Stimulated activated CD4-positive, alpha-beta T cell treated with anti-CD3 and anti-CD28 coated beads, Interleukin-4, amount 100 ng/mL, for 48 hours (primary cell): ENCODE measurements around the gene PKNOX2.
A peak's percentile ranks its signal among the peaks of the same experiment; 100 is the strongest.

Source experiments
- DNase-seq, 2 donors: peaks; one replicate each; pipeline ENCODE4 v3.0.0-alpha.2; 2020; ENCODE audit warnings: low read depth in 2 of 2

The PKNOX2 gene

GRCh38 chr11:125338886-125339811, 174.6 kb downstream of the PKNOX2 start:
- DNase-seq: no peak

DNA sequence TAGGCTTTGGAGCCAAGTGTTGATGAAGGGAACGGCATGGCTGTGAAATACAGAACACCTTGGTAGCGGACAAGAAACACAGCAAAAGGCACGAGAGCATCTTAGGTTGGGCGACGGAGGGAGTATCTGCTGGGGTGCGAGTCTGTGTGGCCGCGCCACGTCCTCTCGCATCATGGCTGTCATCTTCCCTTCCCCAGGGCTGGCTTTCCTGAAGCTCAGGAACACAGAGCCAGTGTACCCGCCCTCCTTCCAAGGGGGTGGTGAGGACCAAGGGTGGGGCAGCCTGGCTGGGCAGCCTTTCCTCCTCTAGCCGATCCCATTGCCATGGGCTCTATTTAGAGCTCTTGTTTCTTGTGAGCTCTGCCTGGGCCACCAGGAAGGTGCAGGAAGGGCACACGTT, 177.1 kb downstream of the PKNOX2 start:
- DNase-seq: no peak

- DNase-seq: no peak
Observed at GRCh38 chr11:125342281-125342930, 177.9 kb downstream of the PKNOX2 start.

DNA sequence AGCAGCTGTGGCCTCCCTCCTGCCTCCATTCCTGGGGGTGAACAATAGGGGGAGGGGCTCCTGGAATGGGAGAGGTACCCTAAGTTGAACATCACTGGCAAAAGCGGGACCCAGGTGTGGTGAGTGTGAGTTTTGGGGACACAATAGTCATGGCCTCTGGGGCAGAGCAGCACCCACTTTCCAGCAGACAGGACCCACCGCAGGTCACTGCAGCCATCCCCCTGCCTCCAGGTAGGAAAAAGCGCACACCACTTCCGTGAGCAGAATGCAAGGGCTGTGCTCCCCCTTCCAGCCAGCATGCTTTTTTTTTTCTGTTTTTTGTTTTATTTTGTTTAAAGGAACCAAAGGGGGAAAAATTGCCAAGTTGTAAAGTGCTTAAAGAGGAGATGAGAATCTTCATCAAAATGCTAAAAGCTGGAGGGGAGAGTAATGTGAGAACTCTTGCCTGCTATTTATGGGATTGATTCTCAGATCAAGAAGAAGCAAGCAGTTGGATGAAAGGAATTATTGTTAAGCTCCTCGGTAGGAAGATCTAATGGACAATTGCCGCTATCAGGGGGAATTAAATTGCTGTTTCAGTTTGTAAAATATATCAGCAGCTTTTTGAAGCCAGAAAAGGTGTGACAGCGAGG, 178.7 kb downstream of the PKNOX2 start:
- DNase-seq: no peak

- no peak for DNase-seq
Observed at GRCh38 chr11:125343718-125344131, 179.2 kb downstream of the PKNOX2 start.

- DNase-seq: no peak
Observed at GRCh38 chr11:125344846-125345420, 180.4 kb downstream of the PKNOX2 start.

DNA sequence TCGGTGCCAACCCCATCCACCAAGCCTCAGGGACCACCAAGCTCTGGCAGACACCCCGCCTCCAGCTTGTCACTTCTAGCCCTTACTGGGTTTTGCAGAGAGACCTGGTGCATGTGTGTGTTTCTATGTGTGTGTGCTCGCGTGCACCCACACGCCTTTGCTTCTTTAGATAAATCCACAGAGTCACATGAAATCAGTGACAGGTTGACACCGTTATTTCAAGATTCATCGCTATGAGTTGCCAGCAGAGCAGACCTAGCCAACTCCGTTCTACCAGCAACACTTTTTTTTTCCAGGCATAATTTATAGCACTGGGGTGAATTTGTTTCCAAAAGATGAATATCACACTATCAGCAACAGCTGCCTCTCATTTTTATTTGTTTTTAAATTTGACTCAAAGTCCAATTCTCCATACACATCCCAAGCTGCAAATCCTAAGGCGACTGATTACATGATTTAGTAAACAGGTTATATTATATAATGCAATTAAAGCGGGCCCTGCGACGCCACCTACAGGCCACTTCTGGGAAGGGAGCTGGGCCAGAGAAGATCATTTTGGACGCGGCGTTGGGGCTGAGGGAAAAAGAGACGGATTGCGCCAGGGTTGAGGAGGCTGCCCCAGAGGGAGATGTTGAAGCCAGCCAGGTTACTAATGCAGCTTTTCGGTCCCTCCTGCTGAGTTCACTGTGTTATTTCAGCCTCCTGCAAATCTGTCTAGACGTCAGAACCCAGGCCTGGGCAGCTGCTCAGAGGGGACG, 181.0 kb downstream of the PKNOX2 start:
- peak; percentile 14 to 49 for DNase-seq

DNA sequence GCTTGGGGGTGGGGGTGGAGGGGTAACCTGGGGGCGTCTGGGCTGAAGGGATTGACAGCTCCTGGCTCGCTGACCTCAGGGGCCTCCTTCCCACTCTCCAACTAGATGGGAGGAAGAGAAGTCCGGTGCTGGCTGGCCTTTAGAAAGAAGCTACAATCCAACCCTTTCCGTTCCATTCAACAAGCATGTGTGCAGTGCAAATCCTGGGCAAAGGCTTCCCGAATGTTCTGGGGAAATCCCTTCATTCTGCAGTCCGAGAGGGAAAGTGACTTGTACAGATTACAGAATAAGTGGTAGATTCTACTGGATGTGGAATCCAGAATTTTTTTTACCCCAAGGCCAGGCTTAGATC, 181.6 kb downstream of the PKNOX2 start:
- no peak for DNase-seq

DNA sequence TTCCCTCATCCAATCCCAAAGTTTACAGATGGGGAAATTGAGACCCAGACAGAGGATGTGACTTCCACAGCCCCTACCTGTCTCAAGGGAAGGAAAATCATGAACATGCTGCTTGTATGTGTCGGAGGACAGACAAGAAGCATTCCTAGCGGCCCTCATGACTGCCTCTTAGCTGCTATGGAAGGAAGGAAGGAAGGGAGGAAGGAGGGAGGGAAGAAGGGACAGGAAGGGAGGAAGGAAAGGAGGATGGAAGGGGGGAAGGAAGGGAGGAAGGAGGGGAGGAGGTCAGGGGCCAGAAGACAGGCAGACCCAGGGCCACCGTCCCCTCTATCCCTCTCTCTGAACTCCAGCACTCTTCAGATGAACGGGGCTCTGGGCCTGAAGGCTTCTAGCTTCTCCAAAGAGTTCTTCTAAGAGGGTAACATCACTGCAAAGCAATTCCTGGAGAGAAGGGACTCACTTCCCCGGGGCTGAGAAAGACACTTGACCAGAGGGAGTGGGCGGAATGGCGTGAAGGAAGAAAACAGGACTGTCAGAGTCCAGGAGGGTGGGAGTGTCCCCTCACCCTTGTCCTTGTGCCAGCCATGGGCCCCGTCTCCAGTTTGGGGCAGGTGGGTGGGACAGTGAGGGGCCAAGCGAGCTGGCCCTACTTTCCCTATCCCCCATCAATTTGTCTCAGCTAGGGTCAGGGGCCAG, 182.2 kb downstream of the PKNOX2 start:
- DNase-seq: no peak

DNA sequence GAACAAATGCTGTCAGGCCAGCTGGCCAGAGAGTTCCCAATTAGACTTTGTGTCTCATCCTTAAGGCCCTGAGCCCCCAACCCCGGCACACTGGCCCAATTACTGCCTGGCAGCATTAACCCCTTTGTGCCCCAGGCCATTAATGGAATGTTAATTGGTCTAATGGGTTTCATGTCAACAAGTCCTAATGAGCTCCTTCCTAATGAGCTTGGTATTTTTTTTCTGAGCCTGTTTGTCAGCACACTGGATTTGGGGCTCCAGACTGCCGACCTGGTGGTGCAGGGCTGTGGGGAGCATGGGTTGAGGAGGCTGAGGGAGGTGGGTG, 182.7 kb downstream of the PKNOX2 start:
- no peak for DNase-seq

DNA sequence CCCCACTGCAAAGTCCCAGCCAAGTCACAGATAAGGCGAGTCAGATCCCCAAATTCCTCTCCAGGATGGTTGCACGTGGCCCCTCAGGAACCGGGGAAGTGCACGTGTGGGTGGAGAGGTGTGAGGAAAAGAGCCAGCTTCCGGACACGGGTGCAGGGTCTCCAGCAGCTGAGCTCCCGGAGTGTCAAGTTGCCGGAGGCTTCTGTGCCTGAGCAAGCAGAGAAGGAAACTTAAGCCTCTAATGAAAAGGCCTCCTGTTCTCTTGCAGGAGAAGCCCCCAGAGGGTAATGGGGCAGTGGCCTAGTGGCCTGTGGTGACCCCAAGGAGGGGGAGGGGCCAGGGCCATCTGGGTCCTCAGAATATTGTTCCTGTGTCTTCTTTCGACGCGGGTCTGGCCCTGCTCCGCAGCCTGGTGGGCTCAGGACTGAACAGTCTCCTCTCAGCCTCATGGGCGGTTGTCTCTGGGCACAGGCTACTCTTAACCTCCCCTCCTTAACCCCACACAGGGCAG, 183.6 kb downstream of the PKNOX2 start:
- DNase-seq: no peak

GRCh38 chr11:125348674-125349309, 184.2 kb downstream of the PKNOX2 start:
- peak; percentile 19 to 51 for DNase-seq

DNA sequence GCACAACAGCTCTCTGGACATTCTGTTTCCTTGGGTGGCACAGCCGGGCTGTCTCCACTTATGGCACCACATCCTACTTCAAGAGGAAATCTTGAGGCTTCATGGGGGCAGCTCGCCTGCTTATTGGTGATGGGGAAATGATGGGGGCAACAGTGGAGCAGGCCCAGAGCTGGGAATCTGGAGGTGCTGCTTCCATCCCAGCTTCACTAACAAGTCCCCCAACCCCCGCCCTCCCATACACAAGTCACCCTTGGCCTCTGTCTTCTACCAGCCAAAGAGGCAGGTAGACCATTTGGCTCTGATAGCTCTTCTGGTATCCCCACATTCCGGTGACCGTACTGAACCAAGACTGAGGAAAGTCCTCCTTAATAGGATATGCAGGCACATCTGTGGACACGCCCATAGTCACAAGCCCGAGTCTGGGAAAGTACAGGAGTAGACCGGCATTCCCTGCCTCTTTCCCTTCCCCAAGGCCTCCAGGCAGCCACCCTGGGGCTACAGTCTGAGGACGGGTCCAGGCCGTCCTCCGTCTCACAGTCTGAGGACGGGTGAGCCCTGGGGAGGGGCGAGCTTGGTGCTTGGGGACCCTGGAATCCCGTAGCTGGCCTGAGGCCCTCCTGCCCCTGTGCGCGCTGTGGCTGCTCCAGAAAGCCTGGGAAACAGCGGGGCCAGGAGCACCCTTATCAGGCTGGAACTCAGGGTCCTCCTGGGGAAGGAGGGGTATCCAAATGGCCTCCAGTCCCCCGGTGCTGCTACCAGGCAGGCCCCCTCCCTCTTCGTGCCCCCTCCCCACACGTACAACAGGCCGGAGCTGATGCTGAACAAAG, 185.9 kb downstream of the PKNOX2 start:
- no peak for DNase-seq

DNA sequence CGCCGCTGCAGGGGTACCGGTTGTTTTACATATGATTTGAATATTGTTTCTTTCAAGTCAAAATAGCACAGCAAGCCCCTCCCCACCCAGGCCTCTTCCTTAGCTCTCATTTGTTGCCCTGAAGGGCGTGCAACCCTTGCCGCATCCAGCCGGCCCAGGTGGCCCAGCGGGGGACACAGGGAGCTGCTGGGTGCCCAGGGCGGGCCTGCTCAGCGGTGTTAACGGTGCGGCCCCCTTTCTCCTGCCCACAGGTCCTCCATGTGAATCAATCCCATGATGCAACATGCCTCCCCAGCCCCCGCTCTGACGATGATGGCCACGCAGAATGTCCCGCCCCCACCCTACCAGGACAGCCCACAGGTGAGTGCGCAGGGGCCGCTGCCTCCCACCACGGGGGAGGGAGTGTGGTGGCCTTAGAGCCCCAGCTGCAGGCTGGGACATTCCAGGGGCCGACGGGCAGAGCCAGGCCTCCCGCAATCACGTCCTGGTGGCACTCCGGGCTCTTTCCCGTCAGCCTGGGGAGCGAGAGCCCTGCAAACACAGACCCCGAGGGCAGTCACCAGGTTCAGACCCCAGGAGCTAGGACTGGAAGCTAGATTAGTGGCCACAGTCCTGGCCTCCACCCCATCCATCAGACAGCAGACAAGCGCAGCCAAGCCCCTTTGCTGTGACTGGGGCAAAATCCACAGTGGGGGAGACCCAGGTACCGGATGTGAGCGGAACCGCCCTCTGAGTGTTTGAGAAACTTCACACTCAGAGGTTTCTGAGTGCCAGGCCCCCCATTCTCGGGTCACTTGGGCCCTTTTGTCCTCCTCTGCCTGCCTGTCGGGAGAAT, 186.7 kb downstream of the PKNOX2 start:
- no peak for DNase-seq

DNA sequence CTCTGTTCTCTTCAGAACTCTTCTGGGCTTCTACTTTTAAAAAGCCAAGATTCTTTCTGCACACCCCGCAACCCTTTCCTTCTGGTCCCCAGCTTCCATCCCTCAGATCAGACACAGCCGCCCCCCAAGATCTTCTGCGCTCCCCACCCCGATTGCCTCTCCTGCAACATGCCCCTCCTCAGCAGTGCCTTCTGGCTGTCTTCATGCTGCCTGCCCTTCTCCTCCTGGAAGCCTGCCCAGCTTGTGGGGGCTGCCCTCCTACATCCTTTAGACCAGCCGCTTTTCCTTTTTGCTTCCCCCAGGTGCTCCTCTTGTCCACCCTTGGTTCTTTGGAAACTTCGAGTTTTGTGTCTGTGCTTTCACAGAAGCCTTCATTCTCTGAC, 187.3 kb downstream of the PKNOX2 start:
- no peak for DNase-seq

DNA sequence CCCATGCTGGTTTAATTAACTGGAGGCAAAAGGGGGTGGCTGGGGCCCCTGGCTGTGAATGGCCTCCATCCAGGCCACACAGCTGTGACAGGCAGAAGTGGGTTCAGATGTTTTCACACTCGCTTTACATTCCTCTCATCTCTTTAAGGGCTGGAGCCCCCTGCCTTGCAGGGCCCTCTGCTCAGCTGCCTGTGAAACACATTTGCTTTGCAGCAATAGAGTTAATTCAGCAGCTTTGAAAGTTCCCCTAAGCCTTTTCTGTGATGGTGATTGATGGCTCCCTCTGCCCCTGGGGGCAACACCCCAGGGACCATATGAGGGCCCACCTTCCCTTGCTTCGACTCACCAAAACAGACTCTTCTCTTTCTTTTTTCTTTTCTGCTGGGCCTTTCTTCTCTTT, 192.2 kb downstream of the PKNOX2 start:
- DNase-seq: no peak

- no peak for DNase-seq
Observed at GRCh38 chr11:125357551-125357950, 193.0 kb downstream of the PKNOX2 start.

GRCh38 chr11:125358254-125358840, 193.8 kb downstream of the PKNOX2 start:
- DNase-seq: no peak
